Breast epithelium (tissue), 4 donors: ENCODE results near the gene APBA1. TPM values are rescaled to one million over a fixed set of nuclear protein-coding genes. Genes with fewer than 3 reads are reported as not detected.

Experiments
- DNase-seq, 2 donors: peaks; one replicate each; pipeline ENCODE4 v3.0.0-alpha.2; 2019; ENCODE audit warnings: low spot score in 2 of 2
- H3K27ac ChIP-seq, 2 donors: fragments of 200-600 bp; sonication (generic) in 1 of 2; one replicate each; pipeline ENCODE4 v1.5.1; 2016 to 2019; ENCODE audit warnings: mild to moderate bottlenecking in 1 of 2
- H3K27me3 ChIP-seq, 2 donors: fragments of 200-600 bp; sonication (generic) in 1 of 2; one replicate each; pipeline versions ENCODE4 v1.5.1 to v1.6.0; 2017 to 2019; ENCODE audit warnings: control low read depth in 1 of 2, mild to moderate bottlenecking in 1 of 2
- H3K36me3 ChIP-seq: fragments of 200-600 bp; one replicate; pipeline ENCODE4 v1.5.1; 2019
- H3K4me1 ChIP-seq, 2 donors: fragments of 200-600 bp; sonication (generic); one replicate each; pipeline ENCODE4 v1.5.1; 2016 to 2019; ENCODE audit warnings: control low read depth in 1 of 2
- H3K4me3 ChIP-seq, 3 donors: fragments of 200-600 bp; sonication (generic); 1 replicate in 2 of 3; 2 replicates in 1 of 3; pipeline ENCODE4 v1.5.1; 2016 to 2019; ENCODE audit warnings: mild to moderate bottlenecking in 3 of 3, moderate library complexity in 2 of 3
- H3K9me3 ChIP-seq, 2 donors: fragments of 200-600 bp; sonication (generic) in 1 of 2; one replicate each; pipeline ENCODE4 v1.5.1; 2016 to 2019; ENCODE audit warnings: control low read depth in 1 of 2
- CTCF ChIP-seq, 3 donors: fragments of 450-650 bp; IDR thresholded peaks; one replicate each; pipeline ENCODE4 v1.5.1; 2016 to 2017; ENCODE audit warnings: antibody characterized with exemption in 3 of 3, mild to moderate bottlenecking in 3 of 3, moderate library complexity in 3 of 3
- POLR2A ChIP-seq: fragments of 450-650 bp; IDR thresholded peaks from one replicate; pipeline ENCODE4 v1.6.1; 2016; ENCODE audit warnings: antibody characterized with exemption, mild to moderate bottlenecking, moderate library complexity
- POLR2AphosphoS5 ChIP-seq, 3 donors: sonication (generic); formaldehyde crosslinking; IDR thresholded peaks; one replicate each; pipeline ENCODE4 v1.6.1; 2017; ENCODE audit warnings: antibody characterized with exemption in 3 of 3
- intact Hi-C: fragments of 100-400 bp; cut with DNase I; formaldehyde crosslinking; loops from one replicate; pipeline ENCODE4 v1.15.1; 2023; ENCODE audit warnings: low total_unique reads
- total RNA-seq, 3 donors: library from RNA; depleted of rRNA; stranded (reverse); fragments of >200 nt; gene quantifications; one replicate each; pipeline ENCODE4 v1.1.0, GENCODE V29; 2016

The APBA1 gene
- total RNA-seq, 3 donors from 2014 or later: 6.9 to 8.0 (median 7.8) TPM

- H3K4me3 ChIP-seq: no peak overlapping the region
- no peaks in the 10 kb centered on the region for H3K4me1 ChIP-seq
- intact Hi-C loops: loop anchor here (5.0 kb wide), 1 partner anchor 542 kb away; no protein-coding TSS in a partner anchor
- H3K9me3 ChIP-seq: no peaks in the 10 kb centered on the region
- TF ChIP-seq POLR2A (no peak), POLR2AphosphoS5 (IDR thresholded peaks at IDR 0.05) (no peak)
- H3K27ac ChIP-seq: no peak overlapping the region
- H3K27me3 ChIP-seq: no peaks in the 10 kb centered on the region
- no peak for DNase-seq
- no peaks in the 10 kb centered on the region for H3K36me3 ChIP-seq
Observed at GRCh38 chr9:69470186-69470977, 201.8 kb downstream of the APBA1 start.

GRCh38 chr9:69469136-69469535 is 203.0 kb downstream of the APBA1 start:
- no peak for TF ChIP-seq CTCF (IDR thresholded peaks at IDR 0.05)
- no peak for TF ChIP-seq POLR2AphosphoS5 (IDR thresholded peaks at IDR 0.05)
- no peak for TF ChIP-seq POLR2A
- H3K9me3 ChIP-seq: no peaks in the 10 kb centered on the region
- no peaks in the 10 kb centered on the region for H3K4me1 ChIP-seq
- intact Hi-C loops: no loop called here
- DNase-seq: no peak
- H3K36me3 ChIP-seq: no peaks in the 10 kb centered on the region
- H3K4me3 ChIP-seq: no peak overlapping the region
- no peak overlapping the region for H3K27ac ChIP-seq
- no peaks in the 10 kb centered on the region for H3K27me3 ChIP-seq

- intact Hi-C loops: no loop called here
- TF ChIP-seq CTCF (IDR thresholded peaks at IDR 0.05) (no peak), POLR2AphosphoS5 (IDR thresholded peaks at IDR 0.05) (no peak), POLR2A (no peak)
Observed at GRCh38 chr9:69468380-69468779, 203.8 kb downstream of the APBA1 start.

GRCh38 chr9:69466151-69466550 is 206.0 kb downstream of the APBA1 start:
- intact Hi-C loops: no loop called here
- H3K36me3 ChIP-seq: no peaks in the 10 kb centered on the region
- H3K4me1 ChIP-seq: no peaks in the 10 kb centered on the region
- H3K4me3 ChIP-seq: no peak overlapping the region
- H3K27me3 ChIP-seq: no peaks in the 10 kb centered on the region
- DNase-seq: no peak
- no peak for TF ChIP-seq POLR2AphosphoS5 (IDR thresholded peaks at IDR 0.05)
- TF ChIP-seq CTCF (IDR thresholded peaks at IDR 0.05): no peak
- no peak for TF ChIP-seq POLR2A
- no peaks in the 10 kb centered on the region for H3K9me3 ChIP-seq
- H3K27ac ChIP-seq: peak overlapping the region in 1 of 2 donors; percentile 16

More at GRCh38 chr9:69468380-69468779, 203.8 kb downstream of the APBA1 start:
- Histone ChIP-seq H3K9me3 (no peaks in the 10 kb centered on the region), H3K27me3 (no peaks in the 10 kb centered on the region), H3K27ac (no peak overlapping the region), H3K4me3 (no peak overlapping the region), H3K36me3 (no peaks in the 10 kb centered on the region), H3K4me1 (no peaks in the 10 kb centered on the region)
- DNase-seq: no peak

GRCh38 chr9:69465473-69465872 is 206.7 kb downstream of the APBA1 start:
- no peak for TF ChIP-seq CTCF (IDR thresholded peaks at IDR 0.05)
- no peak for TF ChIP-seq POLR2A
- peak in 1 of 3 donors; percentile 65 for TF ChIP-seq POLR2AphosphoS5 (IDR thresholded peaks at IDR 0.05)
- intact Hi-C loops: no loop called here
- no peaks in the 10 kb centered on the region for H3K4me1 ChIP-seq
- no peak overlapping the region for H3K27ac ChIP-seq
- no peaks in the 10 kb centered on the region for H3K36me3 ChIP-seq
- no peak for DNase-seq
- no peaks in the 10 kb centered on the region for H3K27me3 ChIP-seq
- no peak overlapping the region for H3K4me3 ChIP-seq
- H3K9me3 ChIP-seq: no peaks in the 10 kb centered on the region
